IPS-NIHi7 (cell line): Measurements from ENCODE around the gene C9orf85.
"Not testable (repeated sequence)": the region's sequence is repeated elsewhere in the genome, so short reads cannot be mapped to it uniquely, and the experiment has no call there.

Source experiments
- DNase-seq: peaks from one replicate; pipeline ENCODE4 v3.0.0; 2012; ENCODE audit warnings: mixed read lengths; ENCODE audit errors: extremely low spot score

C9orf85 gene

DNA sequence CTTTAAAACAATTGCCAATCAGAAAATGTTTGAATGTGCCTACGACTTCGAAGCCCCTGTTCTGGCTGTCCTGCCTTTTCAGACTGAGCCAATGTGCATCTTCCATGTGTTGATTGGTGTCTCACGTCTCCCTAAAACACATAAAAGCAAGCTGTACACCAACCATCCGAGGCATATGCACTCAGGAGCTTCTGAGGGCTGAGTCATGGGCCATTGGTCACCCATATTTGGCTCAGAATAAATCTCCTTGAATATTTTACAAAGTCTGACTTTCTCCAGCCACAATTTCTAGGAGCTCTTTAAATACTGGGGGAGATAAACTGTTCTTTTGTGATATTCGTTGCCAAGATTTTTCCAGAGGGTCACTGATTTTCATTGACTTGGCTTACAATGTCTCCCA is 95.1 kb downstream of the C9orf85 start:
- no peak for DNase-seq

- not testable (repeated sequence) for DNase-seq
Observed at GRCh38 chr9:72007726-72008125, 96.3 kb downstream of the C9orf85 start.

DNA sequence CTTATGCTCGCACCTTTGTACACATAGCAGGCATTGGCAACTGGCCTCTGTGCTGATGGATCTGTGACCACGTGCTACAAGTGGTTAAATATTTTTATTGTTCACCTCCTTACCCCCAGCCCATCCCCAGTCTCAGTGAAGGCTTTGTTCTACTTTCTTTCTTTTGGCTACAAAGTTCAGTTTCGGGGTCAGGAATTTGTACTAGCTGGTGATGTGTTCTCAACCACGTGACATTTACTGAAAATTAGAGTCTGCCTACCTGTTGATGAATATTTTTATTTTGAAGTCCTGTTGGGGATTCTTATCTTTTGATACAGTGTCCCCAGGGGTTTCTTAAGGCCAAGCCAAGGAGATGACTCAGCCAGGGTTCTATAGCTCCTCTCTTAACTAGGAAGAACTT is 101.2 kb downstream of the C9orf85 start:
- no peak for DNase-seq

DNA sequence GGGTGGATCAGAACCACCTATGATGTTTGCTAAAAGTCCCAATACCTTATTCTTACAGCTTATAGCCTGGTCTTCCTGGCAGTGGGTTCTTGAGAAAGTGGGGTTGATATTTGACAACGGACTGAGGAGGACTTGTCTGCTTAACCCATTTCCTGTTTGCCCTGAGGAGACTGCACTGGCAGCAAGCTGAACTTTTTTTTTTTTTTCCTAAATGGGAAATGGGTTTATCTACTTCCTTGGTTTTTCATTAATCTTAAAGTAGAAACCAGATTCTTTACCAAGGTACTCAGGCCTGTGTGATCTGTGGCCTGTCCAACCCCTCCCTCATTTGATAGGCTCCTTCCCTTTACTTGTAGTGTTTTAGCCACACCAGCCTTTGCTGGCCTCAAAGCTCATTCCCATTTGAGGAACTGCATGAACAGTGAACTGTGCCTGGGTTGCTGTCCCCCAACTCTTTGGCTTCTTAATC is 101.9 kb downstream of the C9orf85 start:
- DNase-seq, result no peak

- DNase-seq, result no peak
Observed at GRCh38 chr9:72022841-72023240, 111.4 kb downstream of the C9orf85 start.
